Upper lobe of left lung (tissue), 4 donors: Measurements from ENCODE around the gene SLC25A42.

Source experiments
- CTCF ChIP-seq, 6 experiments: fragments of 450-650 bp in 4 of 6; fragments of 200-600 bp in 2 of 6; sonication (generic) in 2 of 6; IDR thresholded peaks; one replicate each; pipeline ENCODE4 v1.5.1; 2016 to 2019; ENCODE audit warnings: antibody characterized with exemption in 6 of 6
- POLR2A ChIP-seq, 4 donors: fragments of 450-650 bp; IDR thresholded peaks; one replicate each; pipeline ENCODE4 v1.5.1; 2016 to 2017; ENCODE audit warnings: antibody characterized with exemption in 4 of 4, mild to moderate bottlenecking in 2 of 4

DNA sequence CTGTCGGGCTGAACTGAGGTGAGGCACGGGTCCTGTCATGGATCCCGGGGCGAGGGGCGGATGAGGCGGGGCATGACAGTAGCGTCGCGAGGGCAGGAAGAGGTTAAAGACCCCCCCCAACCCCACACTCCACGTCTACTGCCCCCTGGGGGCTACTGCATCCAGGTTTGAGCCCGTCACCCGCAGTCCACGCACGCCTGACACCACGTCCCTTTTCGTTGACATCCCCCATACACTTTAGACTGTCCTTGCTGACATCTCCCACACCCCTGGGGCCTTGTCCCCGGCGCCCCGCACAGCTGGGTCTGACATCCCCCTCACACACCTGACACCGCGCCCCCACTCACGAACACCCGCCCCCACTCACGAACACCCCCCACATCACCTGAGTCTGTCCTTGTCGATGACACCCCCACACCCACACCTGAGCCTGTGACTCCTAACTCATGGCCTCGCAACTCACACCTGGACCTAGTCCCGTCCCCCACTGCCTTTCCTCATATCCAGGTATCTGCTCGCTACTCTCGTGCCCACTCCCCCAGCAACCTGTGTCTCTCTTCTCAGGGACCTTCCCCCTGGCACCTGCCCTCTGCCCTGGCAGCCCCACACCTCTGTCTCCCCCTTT, 416 bp downstream of the SLC25A42 start:
- TF ChIP-seq POLR2A (IDR thresholded peaks at IDR 0.05) (no peak), CTCF (IDR thresholded peaks at IDR 0.05) (peak in 3 of 6 experiments; percentile 20 to 52 (median 24))
